IMR-90 (cell line): ENCODE data around the gene LCA5L. TPM values are rescaled to one million over a fixed set of nuclear protein-coding genes. Genes with fewer than 3 reads are reported as not detected.

Experiments used
- ATAC-seq: fragments of 200-7000 bp; cut with Tn5 transposase; 2 replicates; pipeline ENCODE4 v1.9.1; 2020; ENCODE audit warnings: low read depth, mild to moderate bottlenecking, moderate library complexity
- BruUV-seq: library from RNA; stranded (reverse); fragments of 400-500 nt; replicated peaks from 2 replicates; lab custom pipeline; 2021; lab: Mats Ljungman, UMichigan
- CTCF ChIA-PET: fragments of 300-600 bp; formaldehyde crosslinking; extraction: SDS; loops from one replicate; lab custom pipeline; 2021; ENCODE audit warnings: antibody characterized with exemption; lab: Yijun Ruan, JAX
- POLR2A ChIA-PET: fragments of 300-600 bp; sonication (Branson Sonifier 250); formaldehyde crosslinking; loops from one replicate; lab custom pipeline; 2022; ENCODE audit warnings: antibody characterized with exemption; ENCODE audit not compliant: unreplicated experiment; lab: Charles Lee
- DNase-seq: peaks from one replicate; pipeline ENCODE4 v3.0.0; 2013
- H2AFZ ChIP-seq: replicated peaks from 2 replicates; pipeline ENCODE3; 2013; ENCODE audit warnings: low read length, mild to moderate bottlenecking; ENCODE audit not compliant: poor library complexity
- H2AK5ac ChIP-seq: 2 replicates; pipeline ENCODE4 v1.6.1; 2013; ENCODE audit warnings: low read depth, low read length, inconsistent platforms
- H2AK9ac ChIP-seq: replicated peaks from 2 replicates; pipeline ENCODE3; 2013; ENCODE audit warnings: mild to moderate bottlenecking, low read depth, low read length, moderate library complexity; ENCODE audit not compliant: poor library complexity
- H2BK120ac ChIP-seq: 2 replicates; pipeline ENCODE4 v1.6.1; 2013; ENCODE audit warnings: low read depth, low read length, inconsistent platforms
- H2BK15ac ChIP-seq: 3 replicates; pipeline ENCODE4 v1.6.1; 2013; ENCODE audit warnings: low read depth, low read length, inconsistent platforms
- H2BK20ac ChIP-seq: 2 replicates; pipeline ENCODE4 v1.6.1; 2013; ENCODE audit warnings: low read depth, mild to moderate bottlenecking, inconsistent platforms, low read length, moderate library complexity
- H2BK5ac ChIP-seq: 2 replicates; pipeline ENCODE4 v1.6.1; 2013; ENCODE audit warnings: mild to moderate bottlenecking, low read depth, low read length, inconsistent platforms; ENCODE audit not compliant: poor library complexity, severe bottlenecking
- H3K14ac ChIP-seq: replicated peaks from 2 replicates; pipeline ENCODE4 v1.6.1; 2013; ENCODE audit warnings: low read depth, low read length, inconsistent platforms
- H3K18ac ChIP-seq: 2 replicates; pipeline ENCODE4 v1.6.1; 2013; ENCODE audit warnings: low read depth, low read length, control low read depth
- H3K23ac ChIP-seq: 2 replicates; pipeline ENCODE4 v1.6.1; 2013; ENCODE audit warnings: low read depth, low read length, inconsistent platforms
- H3K27ac ChIP-seq: 2 replicates; pipeline ENCODE4 v1.5.1; 2013; ENCODE audit warnings: mild to moderate bottlenecking, control low read depth, low read length; ENCODE audit not compliant: insufficient read depth
- H3K27me3 ChIP-seq: 2 replicates; pipeline ENCODE4 v1.6.1; 2013; ENCODE audit warnings: low read length; ENCODE audit not compliant: control insufficient read depth, insufficient read depth
- H3K36me3 ChIP-seq: 2 replicates; pipeline ENCODE4 v1.6.1; 2013; ENCODE audit warnings: low read length, mixed read lengths; ENCODE audit not compliant: control insufficient read depth, insufficient read depth
- H3K4ac ChIP-seq: 2 replicates; pipeline ENCODE4 v1.6.1; 2013; ENCODE audit warnings: low read depth, low read length, inconsistent platforms
- H3K4me1 ChIP-seq: 2 replicates; pipeline ENCODE4 v1.6.1; 2013; ENCODE audit warnings: low read length, mixed read lengths; ENCODE audit not compliant: control insufficient read depth, insufficient read depth
- H3K4me2 ChIP-seq: 2 replicates; pipeline ENCODE4 v1.6.1; 2013; ENCODE audit warnings: low read depth, mild to moderate bottlenecking, control low read depth, low read length, moderate library complexity
- H3K4me3 ChIP-seq: 2 replicates; pipeline ENCODE4 v1.5.1; 2013; ENCODE audit warnings: low read depth, mild to moderate bottlenecking, control low read depth, low read length, moderate library complexity; ENCODE audit not compliant: insufficient read depth
- H3K56ac ChIP-seq: 2 replicates; pipeline ENCODE4 v1.6.1; 2013; ENCODE audit warnings: low read length, inconsistent platforms; ENCODE audit not compliant: insufficient read depth; ENCODE audit errors: extremely low read depth
- H3K79me1 ChIP-seq, 2 experiments: 2 replicates each; pipeline ENCODE4 v1.6.1; 2013; ENCODE audit warnings: low read length in 2 of 2, inconsistent platforms in 1 of 2, low read depth in 1 of 2
- H3K9ac ChIP-seq: 2 replicates; pipeline ENCODE4 v1.6.1; 2013; ENCODE audit warnings: low read depth, low read length, control low read depth
- H3K9me1 ChIP-seq: 2 replicates; pipeline ENCODE4 v1.6.1; 2013; ENCODE audit warnings: low read length, inconsistent platforms; ENCODE audit not compliant: insufficient read depth
- H3K9me3 ChIP-seq: 2 replicates; pipeline ENCODE4 v1.6.1; 2013; ENCODE audit warnings: low read length; ENCODE audit not compliant: control insufficient read depth, insufficient read depth
- H4K20me1 ChIP-seq: 2 replicates; pipeline ENCODE4 v1.6.1; 2013; ENCODE audit warnings: low read length, inconsistent platforms; ENCODE audit not compliant: insufficient read depth
- H4K5ac ChIP-seq: 2 replicates; pipeline ENCODE4 v1.6.1; 2013; ENCODE audit warnings: mild to moderate bottlenecking, low read depth, low read length, control low read depth
- H4K8ac ChIP-seq, 2 experiments: 2 replicates each; pipeline ENCODE4 v1.6.1; 2013; ENCODE audit warnings: low read depth in 2 of 2, low read length in 2 of 2, control low read depth in 1 of 2, inconsistent platforms in 1 of 2
- H4K91ac ChIP-seq: 2 replicates; pipeline ENCODE4 v1.6.1; 2013; ENCODE audit warnings: low read depth, low read length, inconsistent platforms; ENCODE audit not compliant: insufficient read depth
- BHLHE40 ChIP-seq: fragments of 150-350 bp; IDR thresholded peaks from 2 replicates; pipeline ENCODE4 v1.6.1; 2016; ENCODE audit warnings: mild to moderate bottlenecking, low read depth, low read length
- CEBPB ChIP-seq: IDR thresholded peaks from 2 replicates; pipeline ENCODE4 v1.6.1; 2012; ENCODE audit warnings: low read depth, low read length, improper control_type of control experiment
- CHD1 ChIP-seq: IDR thresholded peaks from 2 replicates; pipeline ENCODE4 v1.6.1; 2012; ENCODE audit warnings: low read depth, low read length, improper control_type of control experiment
- FOS ChIP-seq: fragments of 150-350 bp; IDR thresholded peaks from 2 replicates; pipeline ENCODE4 v1.6.1; 2016; ENCODE audit warnings: low read depth, low read length
- MAFK ChIP-seq: IDR thresholded peaks from 2 replicates; pipeline ENCODE4 v1.6.1; 2012; ENCODE audit warnings: low read depth, low read length, improper control_type of control experiment
- MAZ ChIP-seq: IDR thresholded peaks from 2 replicates; pipeline ENCODE4 v1.6.1; 2012; ENCODE audit warnings: low read depth, mild to moderate bottlenecking, low read length, improper control_type of control experiment, moderate library complexity, borderline replicate concordance
- RCOR1 ChIP-seq: IDR thresholded peaks from 2 replicates; pipeline ENCODE4 v1.6.1; 2012; ENCODE audit warnings: mild to moderate bottlenecking, low read length, improper control_type of control experiment; ENCODE audit not compliant: insufficient replicate concordance
- RFX5 ChIP-seq: IDR thresholded peaks from 2 replicates; pipeline ENCODE4 v1.8.0; 2012; ENCODE audit warnings: low read depth, mild to moderate bottlenecking, low read length, moderate library complexity
- SMC3 ChIP-seq: fragments of 150-350 bp; IDR thresholded peaks from 2 replicates; pipeline ENCODE4 v1.6.1; 2016; ENCODE audit warnings: low read depth, mild to moderate bottlenecking, antibody characterized with exemption, low read length, moderate library complexity
- USF2 ChIP-seq: fragments of 150-350 bp; IDR thresholded peaks from 2 replicates; pipeline ENCODE4 v1.6.1; 2017; ENCODE audit warnings: mild to moderate bottlenecking, antibody characterized with exemption, low read length, low read depth
- WGBS, 2 experiments: methylation state at CpG; one replicate each; pipeline versions ENCODE4 v1.1.5 to v1.1.7; 2013; ENCODE audit warnings: missing lambda C conversion rate in 2 of 2; ENCODE audit not compliant: insufficient read length in 1 of 2; ENCODE audit errors: extremely low coverage in 2 of 2; 5-methylcytosine and 5-hydroxymethylcytosine counted together
- dilution Hi-C: fragments of 300-500 bp; cut with HindIII; formaldehyde crosslinking; loops from one replicate; pipeline ENCODE4 v1.14.3; 2018; ENCODE audit warnings: low sequenced_read_pairs; ENCODE audit not compliant: unreplicated experiment
- in situ Hi-C: fragments of 300-500 bp; cut with MboI; formaldehyde crosslinking; loops from 3 replicates; pipeline ENCODE4 v1.14.3; 2019; ENCODE audit warnings: low sequenced_read_pairs, inconsistent platforms, mixed read lengths
- intact Hi-C: fragments of 100-400 bp; cut with micrococcal nuclease; formaldehyde crosslinking; loops from 2 replicates; pipeline ENCODE4 v1.10.0; 2022
- polyA plus RNA-seq, 3 experiments: library from polyadenylated mRNA; depleted of rRNA; stranded (reverse); fragments of >200 nt; gene quantifications; 2 replicates each; pipeline ENCODE4 v1.2.3, GENCODE V29; 2012; ENCODE audit warnings: low replicate concordance in 1 of 3
- total RNA-seq: library from RNA; depleted of rRNA; stranded (reverse); fragments of >200 nt; gene quantifications from 2 replicates; pipeline ENCODE4 v1.2.3, GENCODE V29; 2012

Gene LCA5L
- total and polyA plus RNA-seq, 2 of the 4 experiments (the other 2 are of a cell fraction), result 0.18 to 0.26 TPM

GRCh38 chr21:39375446-39375845 lies 70.1 kb downstream of the LCA5L start:
- Histone ChIP-seq H2AK9ac (no peak overlapping the region), H3K27ac (no peak overlapping the region), H3K9ac (no peak overlapping the region), H2BK120ac (no peak overlapping the region), H3K9me1 (no peaks in the 10 kb centered on the region), H3K4me2 (no peak overlapping the region), H3K4ac (no peak overlapping the region), H3K4me3 (no peak overlapping the region), H2AK5ac (no peak overlapping the region), H3K18ac (no peak overlapping the region), H2AFZ (no peak overlapping the region), H2BK15ac (no peak overlapping the region), H2BK5ac (no peak overlapping the region), H4K91ac (no peak overlapping the region), H4K5ac (no peak overlapping the region), H3K27me3 (0 out of 2 replicates have a peak, but pooled peaks cover 2% of the 10 kb centered on the region), H4K8ac (no peak overlapping the region), H3K56ac (no peak overlapping the region), H3K9me3 (no peaks in the 10 kb centered on the region), H3K23ac (peak overlapping the region; percentile 29; the same call in 1 of the 2 replicates), H3K79me1 (peaks cover 0 to 1% of the 10 kb centered on the region in 2 experiments; a peak in 1 of 4 replicates), H3K14ac (no peak overlapping the region), H4K20me1 (no peaks in the 10 kb centered on the region), H2BK20ac (no peak overlapping the region), H3K36me3 (no peaks in the 10 kb centered on the region), H3K4me1 (0 out of 2 replicates have a peak, but pooled peaks cover 1% of the 10 kb centered on the region)
- no CpG with 5 or more reads among the region's 2 CpGs for WGBS, 2 experiments
- dilution Hi-C loops (no loop called here), in situ Hi-C loops (no loop called here), intact Hi-C loops (no loop called here)
- DNase-seq (no peak), ATAC-seq (no peak)
- no TSS peak for BruUV-seq
- ChIA-PET CTCF (no interaction called here), POLR2A (no interaction called here)
- TF ChIP-seq RCOR1, result no peak
- no peak for TF ChIP-seq CEBPB
- TF ChIP-seq FOS, result no peak
- TF ChIP-seq RFX5, result no peak
- no peak for TF ChIP-seq BHLHE40
- no peak for TF ChIP-seq MAFK
- TF ChIP-seq MAZ, result no peak
- TF ChIP-seq USF2, result no peak
- TF ChIP-seq CHD1, result no peak
- no peak for TF ChIP-seq SMC3
